KG1 (cell line): ENCODE measurements around the gene GNPNAT1.
"Not testable (repeated sequence)": the region's sequence is repeated elsewhere in the genome, so short reads cannot be mapped to it uniquely, and the experiment has no call there.

ENCODE experiments used
- DNase-seq: peaks from one replicate; lab custom pipeline; 2025; lab: John Stamatoyannopoulos, UW

The GNPNAT1 gene

DNA sequence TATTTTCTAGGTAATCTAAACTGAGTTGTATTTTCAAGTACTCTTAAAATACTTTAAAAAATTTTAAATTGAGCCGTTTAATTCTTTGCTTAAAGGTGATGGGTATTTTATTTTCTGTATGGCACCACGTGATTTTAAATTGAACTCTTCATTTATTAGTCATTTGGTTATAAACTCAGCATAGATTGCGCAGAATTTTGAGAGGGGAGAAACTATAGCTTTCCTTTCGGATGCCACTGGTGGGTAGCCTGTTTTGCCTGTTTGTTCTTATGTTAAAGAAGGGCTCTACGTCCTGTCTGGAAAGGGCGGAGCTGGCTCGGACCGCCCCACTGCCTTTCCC, 61.9 kb downstream of the GNPNAT1 start:
- DNase-seq = no peak

DNA sequence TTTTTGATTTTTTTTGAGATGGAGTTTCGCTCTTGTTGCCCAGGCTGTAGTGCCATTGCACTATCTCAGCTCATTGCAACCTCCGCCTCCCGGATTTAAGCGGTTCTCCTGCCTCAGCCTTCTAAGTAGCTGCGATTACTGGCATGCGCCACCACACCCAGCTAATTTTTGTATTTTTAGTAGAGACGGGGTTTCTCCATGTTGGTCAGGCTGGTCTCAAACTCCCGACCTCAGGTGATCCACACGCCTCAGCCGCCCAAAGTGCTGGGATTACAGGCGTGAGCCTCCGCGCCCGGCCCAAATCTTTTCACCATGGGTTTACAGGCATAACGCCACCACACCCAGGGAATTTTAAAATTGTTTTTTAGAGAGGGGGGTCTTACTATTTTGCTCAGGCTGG, 62.4 kb downstream of the GNPNAT1 start:
- DNase-seq = not testable (repeated sequence)

DNA sequence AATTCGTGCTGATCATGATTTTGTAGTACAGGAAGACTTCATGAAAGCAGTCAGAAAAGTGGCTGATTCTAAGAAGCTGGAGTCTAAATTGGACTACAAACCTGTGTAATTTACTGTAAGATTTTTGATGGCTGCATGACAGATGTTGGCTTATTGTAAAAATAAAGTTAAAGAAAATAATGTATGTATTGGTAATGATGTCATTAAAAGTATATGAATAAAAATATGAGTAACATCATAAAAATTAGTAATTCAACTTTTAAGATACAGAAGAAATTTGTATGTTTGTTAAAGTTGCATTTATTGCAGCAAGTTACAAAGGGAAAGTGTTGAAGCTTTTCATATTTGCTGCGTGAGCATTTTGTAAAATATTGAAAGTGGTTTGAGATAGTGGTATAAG, 63.9 kb downstream of the GNPNAT1 start:
- DNase-seq = not testable (repeated sequence)
